K562 (cell line): Measurements from ENCODE around the gene ALDOB. TPM values are rescaled to one million over a fixed set of nuclear protein-coding genes. Genes with fewer than 3 reads are reported as not detected.

Experiments used
- BACH1 ChIP-seq: fragments of 200-800 bp; sonication (Bioruptor generic); IDR thresholded peaks from 2 replicates; pipeline ENCODE4 v1.6.1; 2016; ENCODE audit warnings: missing genetic modification characterization, missing compliant biosample characterization
- CBFA2T3 ChIP-seq: fragments of 450-650 bp; IDR thresholded peaks from 2 replicates; pipeline ENCODE4 v1.6.1; 2017
- GTF2E2 ChIP-seq: fragments of 200-800 bp; sonication (Bioruptor generic); IDR thresholded peaks from 2 replicates; pipeline ENCODE4 v1.6.1; 2016; ENCODE audit warnings: missing genetic modification characterization, missing compliant biosample characterization
- MYC ChIP-seq, 2 experiments: fragments of 250-450 bp in 1 of 2; sonication (Bioruptor Pico) in 1 of 2; IDR thresholded peaks; 2 replicates each; pipeline versions ENCODE4 v1.5.1 to v1.6.1; 2012 to 2021; ENCODE audit warnings: low read depth in 2 of 2, borderline replicate concordance in 1 of 2, improper control_type of control experiment in 1 of 2, low read length in 1 of 2, mild to moderate bottlenecking in 1 of 2, moderate library complexity in 1 of 2
- RAD21 ChIP-seq, 2 experiments: fragments of 250-450 bp in 1 of 2; fragments of 450-650 bp in 1 of 2; sonication (Bioruptor Pico) in 1 of 2; formaldehyde crosslinking in 1 of 2; IDR thresholded peaks in 1 of 2; conservative IDR thresholded peaks in 1 of 2; 2 replicates each; pipeline versions ENCODE4 v1.4.0 to v1.8.0; 2020 to 2022; ENCODE audit warnings: mild to moderate bottlenecking in 2 of 2, moderate library complexity in 1 of 2
- SMAD2 ChIP-seq: fragments of 150-350 bp; IDR thresholded peaks from 2 replicates; pipeline ENCODE4 v1.6.1; 2014; ENCODE audit warnings: low read depth, mild to moderate bottlenecking, low read length
- SMC3 ChIP-seq: conservative IDR thresholded peaks from 2 replicates; pipeline ENCODE4 v1.6.1; 2011; ENCODE audit warnings: low read depth, low read length, improper control_type of control experiment; ENCODE audit not compliant: insufficient read depth
- SREBF2 ChIP-seq: sonication (generic); formaldehyde crosslinking; IDR thresholded peaks from 2 replicates; pipeline ENCODE4 v1.4.0; 2020; ENCODE audit warnings: mild to moderate bottlenecking, missing genetic modification reagents
- STAT5A ChIP-seq: IDR thresholded peaks from 2 replicates; pipeline ENCODE4 v1.6.1; 2012; ENCODE audit warnings: low read length, inconsistent platforms, borderline replicate concordance
- TEAD2 ChIP-seq: fragments of 450-650 bp; IDR thresholded peaks from 2 replicates; pipeline ENCODE4 v1.6.1; 2016; ENCODE audit warnings: missing genetic modification characterization, control low read depth, missing compliant biosample characterization
- XRCC3 ChIP-seq: fragments of 450-650 bp; IDR thresholded peaks from 2 replicates; pipeline ENCODE4 v1.6.1; 2017; ENCODE audit warnings: mild to moderate bottlenecking, moderate library complexity
- ZNF24 ChIP-seq: fragments of 450-650 bp; IDR thresholded peaks from 2 replicates; pipeline ENCODE4 v1.6.1; 2016
- polyA plus RNA-seq, 8 experiments: library from polyadenylated mRNA; depleted of rRNA in 4 of 8; stranded (reverse) in 5 of 8; unstranded in 3 of 8; fragments of >200 nt; fragmentation: Nextera tagmentation in 2 of 8; fragmentation: Illumina TruSeq in 1 of 8; extraction: Ambion mirVana in 2 of 8; extraction: Trizol in 1 of 8; gene quantifications; 2 replicates each; pipeline versions ENCODE4 v1.2.1 to v1.2.3, GENCODE V29; 2011 to 2014; ENCODE audit warnings: inconsistent platforms in 1 of 8, missing spikeins in 1 of 8
- total RNA-seq, 7 experiments: library from RNA; depleted of rRNA in 6 of 7; stranded (reverse); fragments of >200 nt in 6 of 7; fragmentation: Illumina TruSeq in 2 of 7; extraction: Trizol in 2 of 7; gene quantifications; 2 replicates each; pipeline versions ENCODE4 v1.2.1 to v1.2.3, GENCODE V29; 2011 to 2021; ENCODE audit warnings: low replicate concordance in 1 of 7
- TF ChIP-seq, protein P1 (sequence below), 2 experiments: fragments of 450-650 bp; formaldehyde crosslinking in 1 of 2; IDR thresholded peaks; 2 replicates each; pipeline versions ENCODE4 v1.4.0 to v1.6.1; 2014 to 2020; ENCODE audit warnings: mild to moderate bottlenecking in 2 of 2, borderline replicate concordance in 1 of 2, low read depth in 1 of 2
- TF ChIP-seq, protein P2 (sequence below): fragments of 450-650 bp; formaldehyde crosslinking; IDR thresholded peaks from 2 replicates; pipeline ENCODE4 v1.4.0; 2020; ENCODE audit warnings: mild to moderate bottlenecking, moderate library complexity
- TF ChIP-seq, protein P3 (sequence below): fragments of 250-450 bp; sonication (Bioruptor Pico); IDR thresholded peaks from 2 replicates; pipeline ENCODE4 v1.4.0; 2020; ENCODE audit warnings: mild to moderate bottlenecking, moderate library complexity, borderline replicate concordance

The ALDOB gene
- total and polyA plus RNA-seq, 9 of the 15 experiments (the other 6 are each of a cell fraction or from before 2014, with no cell fraction given): 0.80 TPM; not detected in 8

DNA sequence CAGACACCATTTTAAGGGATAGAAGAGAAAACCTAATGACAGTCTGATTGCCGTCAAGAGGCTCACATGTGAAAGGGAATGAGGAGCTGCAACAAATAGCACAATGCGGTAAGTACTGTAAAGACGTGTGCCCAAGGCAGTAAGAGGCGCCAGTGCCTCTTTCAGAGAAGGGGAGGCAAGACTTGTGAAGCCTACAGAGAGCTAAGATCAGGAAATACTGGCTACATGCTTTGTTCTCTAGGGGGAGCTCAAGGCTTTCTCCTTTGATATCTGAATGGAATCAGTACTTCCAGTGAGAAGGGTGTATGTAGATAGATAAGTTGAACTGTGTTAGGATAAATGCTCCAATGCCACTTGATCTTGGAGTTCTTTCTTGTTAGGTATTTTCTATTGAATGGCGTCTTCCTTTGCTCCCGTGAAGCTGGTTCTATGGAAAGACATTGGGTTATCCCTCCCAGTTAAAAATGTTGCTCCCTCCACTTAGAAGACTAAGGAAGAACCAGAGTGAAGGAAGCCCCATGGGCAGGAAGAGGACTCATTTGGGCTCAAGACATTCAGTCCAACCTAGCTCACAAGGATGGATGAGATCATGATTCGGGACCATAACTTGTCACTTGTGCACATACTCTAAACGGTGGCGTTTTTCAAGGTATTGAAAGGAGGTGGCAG is 23.5 kb upstream of the ALDOB start (continued):
- TF ChIP-seq, protein P1, sequence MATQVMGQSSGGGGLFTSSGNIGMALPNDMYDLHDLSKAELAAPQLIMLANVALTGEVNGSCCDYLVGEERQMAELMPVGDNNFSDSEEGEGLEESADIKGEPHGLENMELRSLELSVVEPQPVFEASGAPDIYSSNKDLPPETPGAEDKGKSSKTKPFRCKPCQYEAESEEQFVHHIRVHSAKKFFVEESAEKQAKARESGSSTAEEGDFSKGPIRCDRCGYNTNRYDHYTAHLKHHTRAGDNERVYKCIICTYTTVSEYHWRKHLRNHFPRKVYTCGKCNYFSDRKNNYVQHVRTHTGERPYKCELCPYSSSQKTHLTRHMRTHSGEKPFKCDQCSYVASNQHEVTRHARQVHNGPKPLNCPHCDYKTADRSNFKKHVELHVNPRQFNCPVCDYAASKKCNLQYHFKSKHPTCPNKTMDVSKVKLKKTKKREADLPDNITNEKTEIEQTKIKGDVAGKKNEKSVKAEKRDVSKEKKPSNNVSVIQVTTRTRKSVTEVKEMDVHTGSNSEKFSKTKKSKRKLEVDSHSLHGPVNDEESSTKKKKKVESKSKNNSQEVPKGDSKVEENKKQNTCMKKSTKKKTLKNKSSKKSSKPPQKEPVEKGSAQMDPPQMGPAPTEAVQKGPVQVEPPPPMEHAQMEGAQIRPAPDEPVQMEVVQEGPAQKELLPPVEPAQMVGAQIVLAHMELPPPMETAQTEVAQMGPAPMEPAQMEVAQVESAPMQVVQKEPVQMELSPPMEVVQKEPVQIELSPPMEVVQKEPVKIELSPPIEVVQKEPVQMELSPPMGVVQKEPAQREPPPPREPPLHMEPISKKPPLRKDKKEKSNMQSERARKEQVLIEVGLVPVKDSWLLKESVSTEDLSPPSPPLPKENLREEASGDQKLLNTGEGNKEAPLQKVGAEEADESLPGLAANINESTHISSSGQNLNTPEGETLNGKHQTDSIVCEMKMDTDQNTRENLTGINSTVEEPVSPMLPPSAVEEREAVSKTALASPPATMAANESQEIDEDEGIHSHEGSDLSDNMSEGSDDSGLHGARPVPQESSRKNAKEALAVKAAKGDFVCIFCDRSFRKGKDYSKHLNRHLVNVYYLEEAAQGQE (IDR thresholded peaks at IDR 0.05; ENCODE audit: borderline replicate concordance): peak; percentile 61; the same call in 1 of the 2 replicates
- TF ChIP-seq, protein P1 (CRISPR knock-in tag; IDR thresholded peaks at IDR 0.05; ENCODE audit: low read depth): no peak
- TF ChIP-seq TEAD2 (tag) (no peak), SMC3 (peak; percentile 39; the same call in 1 of the 2 replicates), SREBF2 (CRISPR knock-in tag) (no peak), ZNF24 (peak; percentile 80), SMAD2 (no peak), CBFA2T3 (peak; percentile 7; the same call in 1 of the 2 replicates), STAT5A (no peak), MYC (IDR thresholded peaks at IDR 0.05; ENCODE audit: low read depth, low read length) (no peak), MYC (CRISPR knock-in tag; IDR thresholded peaks at IDR 0.05; ENCODE audit: borderline replicate concordance, low read depth) (no peak), BACH1 (tag) (no peak), RAD21 (CRISPR knock-in tag; conservative IDR thresholded peaks at IDR 0.05 in 1 of 2, IDR thresholded peaks at IDR 0.05 in 1 of 2) (peak; percentile 78 to 82), XRCC3 (no peak), GTF2E2 (tag) (no peak)
- TF ChIP-seq, protein P2, sequence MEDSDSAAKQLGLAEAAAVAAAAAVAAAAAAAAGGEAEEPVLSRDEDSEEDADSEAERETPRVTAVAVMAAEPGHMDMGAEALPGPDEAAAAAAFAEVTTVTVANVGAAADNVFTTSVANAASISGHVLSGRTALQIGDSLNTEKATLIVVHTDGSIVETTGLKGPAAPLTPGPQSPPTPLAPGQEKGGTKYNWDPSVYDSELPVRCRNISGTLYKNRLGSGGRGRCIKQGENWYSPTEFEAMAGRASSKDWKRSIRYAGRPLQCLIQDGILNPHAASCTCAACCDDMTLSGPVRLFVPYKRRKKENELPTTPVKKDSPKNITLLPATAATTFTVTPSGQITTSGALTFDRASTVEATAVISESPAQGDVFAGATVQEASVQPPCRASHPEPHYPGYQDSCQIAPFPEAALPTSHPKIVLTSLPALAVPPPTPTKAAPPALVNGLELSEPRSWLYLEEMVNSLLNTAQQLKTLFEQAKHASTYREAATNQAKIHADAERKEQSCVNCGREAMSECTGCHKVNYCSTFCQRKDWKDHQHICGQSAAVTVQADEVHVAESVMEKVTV (CRISPR knock-in tag): peak; percentile 54; the same call in 1 of the 2 replicates
- TF ChIP-seq, protein P3, sequence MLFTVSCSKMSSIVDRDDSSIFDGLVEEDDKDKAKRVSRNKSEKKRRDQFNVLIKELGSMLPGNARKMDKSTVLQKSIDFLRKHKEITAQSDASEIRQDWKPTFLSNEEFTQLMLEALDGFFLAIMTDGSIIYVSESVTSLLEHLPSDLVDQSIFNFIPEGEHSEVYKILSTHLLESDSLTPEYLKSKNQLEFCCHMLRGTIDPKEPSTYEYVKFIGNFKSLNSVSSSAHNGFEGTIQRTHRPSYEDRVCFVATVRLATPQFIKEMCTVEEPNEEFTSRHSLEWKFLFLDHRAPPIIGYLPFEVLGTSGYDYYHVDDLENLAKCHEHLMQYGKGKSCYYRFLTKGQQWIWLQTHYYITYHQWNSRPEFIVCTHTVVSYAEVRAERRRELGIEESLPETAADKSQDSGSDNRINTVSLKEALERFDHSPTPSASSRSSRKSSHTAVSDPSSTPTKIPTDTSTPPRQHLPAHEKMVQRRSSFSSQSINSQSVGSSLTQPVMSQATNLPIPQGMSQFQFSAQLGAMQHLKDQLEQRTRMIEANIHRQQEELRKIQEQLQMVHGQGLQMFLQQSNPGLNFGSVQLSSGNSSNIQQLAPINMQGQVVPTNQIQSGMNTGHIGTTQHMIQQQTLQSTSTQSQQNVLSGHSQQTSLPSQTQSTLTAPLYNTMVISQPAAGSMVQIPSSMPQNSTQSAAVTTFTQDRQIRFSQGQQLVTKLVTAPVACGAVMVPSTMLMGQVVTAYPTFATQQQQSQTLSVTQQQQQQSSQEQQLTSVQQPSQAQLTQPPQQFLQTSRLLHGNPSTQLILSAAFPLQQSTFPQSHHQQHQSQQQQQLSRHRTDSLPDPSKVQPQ (CRISPR knock-in tag): no peak
